Caco-2 (cell line): ENCODE measurements around the gene DPP10. TPM values are rescaled to one million over a fixed set of nuclear protein-coding genes. Genes with fewer than 3 reads are reported as not detected.

Source experiments
- BruUV-seq: library from RNA; stranded (reverse); fragments of 400-500 nt; replicated peaks from 2 replicates; lab custom pipeline; 2021; lab: Mats Ljungman, UMichigan
- CTCF ChIA-PET: fragments of 300-600 bp; sonication (Branson Sonifier 250); formaldehyde crosslinking; loops from one replicate; lab custom pipeline; 2022; ENCODE audit warnings: antibody characterized with exemption; lab: Charles Lee
- POLR2A ChIA-PET: fragments of 300-600 bp; sonication (Branson Sonifier 250); formaldehyde crosslinking; loops from one replicate; lab custom pipeline; 2022; ENCODE audit warnings: antibody characterized with exemption; lab: Charles Lee
- DNase-seq, 2 experiments: peaks; one replicate each; pipeline versions ENCODE4 v3.0.0 to v3.0.0-alpha.2; 2020 to 2022
- H3K27me3 ChIP-seq: replicated peaks from 2 replicates; pipeline ENCODE4 v1.6.0; 2011; ENCODE audit warnings: low read length; ENCODE audit not compliant: control insufficient read depth, insufficient read depth
- H3K36me3 ChIP-seq: 2 replicates; pipeline ENCODE4 v1.5.1; 2011; ENCODE audit warnings: low read length; ENCODE audit not compliant: control insufficient read depth, insufficient read depth
- H3K4me1 ChIP-seq: fragments of 250-450 bp; sonication (Bioruptor Pico); 2 replicates; pipeline ENCODE4 v1.5.1; 2020; ENCODE audit warnings: mild to moderate bottlenecking
- H3K4me3 ChIP-seq: 2 replicates; pipeline ENCODE4 v1.5.1; 2011; ENCODE audit warnings: low read depth, mild to moderate bottlenecking, control low read depth, low read length
- H3K9me3 ChIP-seq: fragments of 250-450 bp; sonication (Bioruptor Pico); 2 replicates; pipeline ENCODE4 v1.5.1; 2020; ENCODE audit warnings: mild to moderate bottlenecking, moderate library complexity
- H3K27ac Mint-ChIP-seq: one replicate; pipeline ENCODE4 v1.8.0; 2022; ENCODE audit warnings: mixed read lengths; ENCODE audit not compliant: unreplicated experiment
- H3K27me3 Mint-ChIP-seq: one replicate; pipeline ENCODE4 v1.8.0; 2022; ENCODE audit warnings: mixed read lengths; ENCODE audit not compliant: insufficient read depth, unreplicated experiment
- H3K36me3 Mint-ChIP-seq: one replicate; pipeline ENCODE4 v1.8.0; 2022; ENCODE audit warnings: mild to moderate bottlenecking, mixed read lengths; ENCODE audit not compliant: insufficient read depth, unreplicated experiment
- H3K4me1 Mint-ChIP-seq: one replicate; pipeline ENCODE4 v1.8.0; 2022; ENCODE audit warnings: low read depth, mixed read lengths; ENCODE audit not compliant: unreplicated experiment
- H3K4me3 Mint-ChIP-seq: one replicate; pipeline ENCODE4 v1.8.0; 2022; ENCODE audit warnings: mild to moderate bottlenecking, moderate library complexity, mixed read lengths; ENCODE audit not compliant: unreplicated experiment
- H3K9me3 Mint-ChIP-seq: one replicate; pipeline ENCODE4 v1.8.0; 2022; ENCODE audit warnings: mixed read lengths; ENCODE audit not compliant: unreplicated experiment
- intact Hi-C: fragments of 100-400 bp; cut with micrococcal nuclease; formaldehyde crosslinking; loops from one replicate; pipeline ENCODE4 v1.10.0; 2022; ENCODE audit not compliant: unreplicated experiment
- total RNA-seq: library from RNA; stranded (reverse); gene quantifications from 2 replicates; pipeline ENCODE4 v1.2.3, GENCODE V29; 2022
- TF ChIP-seq, protein P1 (sequence below), 2 experiments: fragments of 200-600 bp in 1 of 2; IDR thresholded peaks; 1 replicate in 1 of 2; 2 replicates in 1 of 2; pipeline versions ENCODE4 v1.5.1 to v1.8.0; 2011 to 2022; ENCODE audit warnings: antibody characterized with exemption in 1 of 2, control low read depth in 1 of 2, inconsistent platforms in 1 of 2, low read depth in 1 of 2, low read length in 1 of 2, mild to moderate bottlenecking in 1 of 2, moderate library complexity in 1 of 2; ENCODE audit not compliant: insufficient read depth in 1 of 2, severe bottlenecking in 1 of 2, unreplicated experiment in 1 of 2

Gene DPP10
- total RNA-seq, 1 experiment from 2014 or later: not detected

DNA sequence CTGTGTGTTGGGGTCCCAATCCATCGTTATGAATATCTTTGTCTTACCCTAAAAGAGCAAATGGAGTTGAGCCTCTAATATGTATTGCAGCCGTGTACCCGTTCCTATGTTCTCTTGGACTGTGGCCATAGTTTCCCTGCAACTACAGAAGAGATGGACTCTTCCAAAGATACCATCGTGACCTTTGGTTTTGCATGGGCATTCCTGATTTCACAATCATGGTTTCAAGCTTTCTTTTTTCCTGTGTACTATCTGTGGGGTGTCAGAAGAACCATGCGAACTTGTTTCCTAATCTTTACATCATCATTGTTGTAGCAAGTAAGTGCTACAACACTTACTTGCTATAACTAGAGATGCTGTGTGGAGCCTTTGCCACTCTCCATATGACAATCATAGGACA lies 1295.7 kb downstream of the DPP10 start:
- Mint-ChIP-seq H3K9me3 (no peaks in the 10 kb centered on the region), H3K4me1 (peaks cover 4% of the 10 kb centered on the region), H3K4me3 (no peak overlapping the region), H3K36me3 (no peaks in the 10 kb centered on the region), H3K27ac (no peak overlapping the region), H3K27me3 (no peaks in the 10 kb centered on the region)
- CTCF ChIA-PET: no interaction called here
- H3K4me1 ChIP-seq: peaks cover 2% of the 10 kb centered on the region; the same call in 1 of the 2 replicates
- POLR2A ChIA-PET: no interaction called here
- H3K9me3 ChIP-seq: no peaks in the 10 kb centered on the region
- TF ChIP-seq, protein P1, sequence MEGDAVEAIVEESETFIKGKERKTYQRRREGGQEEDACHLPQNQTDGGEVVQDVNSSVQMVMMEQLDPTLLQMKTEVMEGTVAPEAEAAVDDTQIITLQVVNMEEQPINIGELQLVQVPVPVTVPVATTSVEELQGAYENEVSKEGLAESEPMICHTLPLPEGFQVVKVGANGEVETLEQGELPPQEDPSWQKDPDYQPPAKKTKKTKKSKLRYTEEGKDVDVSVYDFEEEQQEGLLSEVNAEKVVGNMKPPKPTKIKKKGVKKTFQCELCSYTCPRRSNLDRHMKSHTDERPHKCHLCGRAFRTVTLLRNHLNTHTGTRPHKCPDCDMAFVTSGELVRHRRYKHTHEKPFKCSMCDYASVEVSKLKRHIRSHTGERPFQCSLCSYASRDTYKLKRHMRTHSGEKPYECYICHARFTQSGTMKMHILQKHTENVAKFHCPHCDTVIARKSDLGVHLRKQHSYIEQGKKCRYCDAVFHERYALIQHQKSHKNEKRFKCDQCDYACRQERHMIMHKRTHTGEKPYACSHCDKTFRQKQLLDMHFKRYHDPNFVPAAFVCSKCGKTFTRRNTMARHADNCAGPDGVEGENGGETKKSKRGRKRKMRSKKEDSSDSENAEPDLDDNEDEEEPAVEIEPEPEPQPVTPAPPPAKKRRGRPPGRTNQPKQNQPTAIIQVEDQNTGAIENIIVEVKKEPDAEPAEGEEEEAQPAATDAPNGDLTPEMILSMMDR (IDR thresholded peaks at IDR 0.05; ENCODE audit: insufficient read depth in 1 of 2, low read depth in 1 of 2, low read length in 1 of 2, severe bottlenecking in 1 of 2, unreplicated experiment in 1 of 2): no peak
- intact Hi-C loops: no loop called here
- BruUV-seq: no TSS peak
- no peaks in the 10 kb centered on the region for H3K36me3 ChIP-seq
- H3K4me3 ChIP-seq: no peak overlapping the region
- no peak for DNase-seq
- no peaks in the 10 kb centered on the region for H3K27me3 ChIP-seq

DNA sequence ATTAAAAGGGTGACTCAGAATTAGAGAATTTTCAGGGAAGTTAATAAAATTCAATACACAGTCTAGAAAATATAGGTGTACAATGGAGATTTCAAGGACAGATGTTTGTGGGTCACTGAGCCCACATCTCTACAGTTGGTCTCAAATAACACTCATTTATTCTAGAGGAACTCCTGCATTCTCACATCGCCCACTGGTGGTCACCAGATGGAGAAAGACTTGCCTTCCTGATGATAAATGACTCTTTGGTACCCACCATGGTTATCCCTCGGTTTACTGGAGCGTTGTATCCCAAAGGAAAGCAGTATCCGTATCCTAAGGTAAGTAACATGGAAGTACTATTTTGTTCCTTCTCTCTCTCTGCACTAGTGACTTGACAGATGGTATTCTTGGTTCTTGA lies 1297.1 kb downstream of the DPP10 start:
- DNase-seq: peak in 1 of 2 experiments; percentile 10
- no peaks in the 10 kb centered on the region for H3K4me1 Mint-ChIP-seq
- no peaks in the 10 kb centered on the region for H3K27me3 ChIP-seq
- intact Hi-C loops: no loop called here
- H3K9me3 Mint-ChIP-seq: no peaks in the 10 kb centered on the region
- no peaks in the 10 kb centered on the region for H3K36me3 ChIP-seq
- H3K4me1 ChIP-seq: no peaks in the 10 kb centered on the region
- TF ChIP-seq, protein P1 (IDR thresholded peaks at IDR 0.05; ENCODE audit: insufficient read depth in 1 of 2, low read depth in 1 of 2, low read length in 1 of 2, severe bottlenecking in 1 of 2, unreplicated experiment in 1 of 2): peak in 1 of 2 experiments; percentile 27
- no TSS peak for BruUV-seq
- POLR2A ChIA-PET: no interaction called here
- CTCF ChIA-PET: no interaction called here
- H3K27me3 Mint-ChIP-seq: no peaks in the 10 kb centered on the region
- H3K4me3 Mint-ChIP-seq: no peak overlapping the region
- H3K36me3 Mint-ChIP-seq: no peaks in the 10 kb centered on the region
- H3K9me3 ChIP-seq: no peaks in the 10 kb centered on the region
- no peak overlapping the region for H3K27ac Mint-ChIP-seq
- no peak overlapping the region for H3K4me3 ChIP-seq

DNA sequence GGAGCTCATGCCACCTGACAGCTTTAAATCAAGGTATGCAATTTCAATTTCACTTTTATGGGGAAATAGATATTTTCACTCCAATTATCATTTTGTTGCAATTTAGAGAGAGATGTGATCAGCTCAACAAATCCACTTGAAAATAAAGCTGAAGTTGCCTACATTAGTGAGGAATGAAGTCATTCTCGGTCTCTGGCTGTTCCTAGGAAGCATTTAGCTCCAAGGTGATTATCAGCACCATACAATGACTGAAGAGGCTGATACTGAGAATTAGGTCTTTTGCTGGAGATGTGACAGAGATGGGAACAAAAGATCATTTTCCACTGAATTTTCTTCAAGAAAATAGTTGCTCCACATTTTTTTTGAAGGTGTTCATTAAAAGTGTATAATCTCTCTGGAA lies 1303.7 kb downstream of the DPP10 start:
- Mint-ChIP-seq H3K4me3 (no peak overlapping the region), H3K9me3 (no peaks in the 10 kb centered on the region), H3K36me3 (no peaks in the 10 kb centered on the region), H3K4me1 (no peaks in the 10 kb centered on the region), H3K27me3 (peaks cover 2% of the 10 kb centered on the region), H3K27ac (no peak overlapping the region)
- Histone ChIP-seq H3K9me3 (no peaks in the 10 kb centered on the region), H3K27me3 (no peaks in the 10 kb centered on the region), H3K4me1 (no peaks in the 10 kb centered on the region), H3K4me3 (no peak overlapping the region), H3K36me3 (no peaks in the 10 kb centered on the region)
- ChIA-PET CTCF (no interaction called here), POLR2A (no interaction called here)
- BruUV-seq: no TSS peak
- intact Hi-C loops: no loop called here
- no peak for DNase-seq
- TF ChIP-seq, protein P1 (IDR thresholded peaks at IDR 0.05; ENCODE audit: insufficient read depth in 1 of 2, low read depth in 1 of 2, low read length in 1 of 2, severe bottlenecking in 1 of 2, unreplicated experiment in 1 of 2): no peak
